Fibroblast of skin of right biceps (primary cell): Measurements from ENCODE around the gene PLEKHG2.

Experiments used
- DNase-seq: peaks from one replicate; pipeline ENCODE4 v3.0.0-alpha.2; 2013

Gene PLEKHG2

DNA sequence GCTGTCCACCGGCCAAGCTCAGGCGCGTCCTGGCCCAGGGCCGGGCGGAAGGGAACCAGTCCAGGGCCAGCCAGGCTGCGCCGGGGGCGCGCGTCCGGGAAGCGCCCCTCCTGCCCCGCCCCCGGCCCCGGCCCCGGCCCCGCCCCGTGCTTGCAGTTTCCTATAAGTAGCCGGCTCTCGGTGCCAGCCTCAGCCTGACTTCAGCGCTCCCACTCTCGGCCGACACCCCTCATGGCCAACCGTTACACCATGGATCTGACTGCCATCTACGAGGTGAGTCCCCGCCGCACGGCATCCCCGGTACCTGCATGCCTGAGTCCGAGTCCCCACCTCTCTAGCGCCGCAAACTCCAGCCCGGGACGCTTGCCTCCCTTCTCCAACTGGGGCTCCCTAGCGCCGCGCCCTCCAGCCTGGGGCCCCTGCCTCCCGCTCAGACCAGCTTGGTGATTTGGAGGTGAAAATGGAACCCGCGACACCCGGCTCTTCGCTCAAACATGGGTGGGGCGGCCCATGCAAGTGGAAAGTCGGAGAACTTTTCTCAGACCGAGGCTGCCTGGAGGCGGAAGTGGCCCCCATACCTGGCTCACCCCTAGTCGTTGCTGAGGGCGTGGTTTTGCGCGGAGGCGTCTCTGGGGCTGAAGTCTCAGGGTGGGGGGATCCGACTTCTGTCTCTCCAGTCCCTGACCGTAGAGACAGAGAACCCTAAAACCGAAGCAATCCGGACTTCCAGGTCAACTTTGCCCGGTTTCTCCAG is 5.6 kb upstream of the PLEKHG2 start, which contains the start of gene ZFP36:
Gene ZFP36, plus strand, starts transcription at position 192 of the 754 bp plus-strand sequence. Its CDS starts 58 bp downstream, at position 250.
- peak; percentile 83 for DNase-seq

DNA sequence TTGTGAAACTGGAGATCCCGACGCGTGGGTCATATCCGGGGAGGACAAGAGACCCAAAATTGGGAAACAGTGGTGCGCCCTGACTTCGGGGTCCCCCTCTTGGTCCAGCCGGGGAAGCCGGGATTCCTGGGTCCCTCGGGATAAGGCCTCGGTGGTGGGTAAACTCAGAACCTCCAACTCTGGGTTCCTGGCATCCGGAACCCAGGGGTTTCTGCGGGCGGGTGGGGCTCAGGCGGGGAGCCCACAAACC is 5.1 kb upstream of the PLEKHG2 start:
- DNase-seq: no peak

DNA sequence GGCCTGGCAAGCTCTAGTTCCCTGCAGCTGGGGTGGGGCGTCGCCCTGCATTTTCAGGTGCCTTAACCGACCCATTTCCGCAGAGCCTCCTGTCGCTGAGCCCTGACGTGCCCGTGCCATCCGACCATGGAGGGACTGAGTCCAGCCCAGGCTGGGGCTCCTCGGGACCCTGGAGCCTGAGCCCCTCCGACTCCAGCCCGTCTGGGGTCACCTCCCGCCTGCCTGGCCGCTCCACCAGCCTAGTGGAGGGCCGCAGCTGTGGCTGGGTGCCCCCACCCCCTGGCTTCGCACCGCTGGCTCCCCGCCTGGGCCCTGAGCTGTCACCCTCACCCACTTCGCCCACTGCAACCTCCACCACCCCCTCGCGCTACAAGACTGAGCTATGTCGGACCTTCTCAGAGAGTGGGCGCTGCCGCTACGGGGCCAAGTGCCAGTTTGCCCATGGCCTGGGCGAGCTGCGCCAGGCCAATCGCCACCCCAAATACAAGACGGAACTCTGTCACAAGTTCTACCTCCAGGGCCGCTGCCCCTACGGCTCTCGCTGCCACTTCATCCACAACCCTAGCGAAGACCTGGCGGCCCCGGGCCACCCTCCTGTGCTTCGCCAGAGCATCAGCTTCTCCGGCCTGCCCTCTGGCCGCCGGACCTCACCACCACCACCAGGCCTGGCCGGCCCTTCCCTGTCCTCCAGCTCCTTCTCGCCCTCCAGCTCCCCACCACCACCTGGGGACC is 4.6 kb upstream of the PLEKHG2 start:
- DNase-seq: no peak

DNA sequence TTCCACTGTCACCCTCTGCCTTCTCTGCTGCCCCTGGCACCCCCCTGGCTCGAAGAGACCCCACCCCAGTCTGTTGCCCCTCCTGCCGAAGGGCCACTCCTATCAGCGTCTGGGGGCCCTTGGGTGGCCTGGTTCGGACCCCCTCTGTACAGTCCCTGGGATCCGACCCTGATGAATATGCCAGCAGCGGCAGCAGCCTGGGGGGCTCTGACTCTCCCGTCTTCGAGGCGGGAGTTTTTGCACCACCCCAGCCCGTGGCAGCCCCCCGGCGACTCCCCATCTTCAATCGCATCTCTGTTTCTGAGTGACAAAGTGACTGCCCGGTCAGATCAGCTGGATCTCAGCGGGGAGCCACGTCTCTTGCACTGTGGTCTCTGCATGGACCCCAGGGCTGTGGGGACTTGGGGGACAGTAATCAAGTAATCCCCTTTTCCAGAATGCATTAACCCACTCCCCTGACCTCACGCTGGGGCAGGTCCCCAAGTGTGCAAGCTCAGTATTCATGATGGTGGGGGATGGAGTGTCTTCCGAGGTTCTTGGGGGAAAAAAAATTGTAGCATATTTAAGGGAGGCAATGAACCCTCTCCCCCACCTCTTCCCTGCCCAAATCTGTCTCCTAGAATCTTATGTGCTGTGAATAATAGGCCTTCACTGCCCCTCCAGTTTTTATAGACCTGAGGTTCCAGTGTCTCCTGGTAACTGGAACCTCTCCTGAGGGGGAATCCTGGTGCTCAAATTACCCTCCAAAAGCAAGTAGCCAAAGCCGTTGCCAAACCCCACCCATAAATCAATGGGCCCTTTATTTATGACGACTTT is 3.9 kb upstream of the PLEKHG2 start:
- DNase-seq: peak; percentile 40

DNA sequence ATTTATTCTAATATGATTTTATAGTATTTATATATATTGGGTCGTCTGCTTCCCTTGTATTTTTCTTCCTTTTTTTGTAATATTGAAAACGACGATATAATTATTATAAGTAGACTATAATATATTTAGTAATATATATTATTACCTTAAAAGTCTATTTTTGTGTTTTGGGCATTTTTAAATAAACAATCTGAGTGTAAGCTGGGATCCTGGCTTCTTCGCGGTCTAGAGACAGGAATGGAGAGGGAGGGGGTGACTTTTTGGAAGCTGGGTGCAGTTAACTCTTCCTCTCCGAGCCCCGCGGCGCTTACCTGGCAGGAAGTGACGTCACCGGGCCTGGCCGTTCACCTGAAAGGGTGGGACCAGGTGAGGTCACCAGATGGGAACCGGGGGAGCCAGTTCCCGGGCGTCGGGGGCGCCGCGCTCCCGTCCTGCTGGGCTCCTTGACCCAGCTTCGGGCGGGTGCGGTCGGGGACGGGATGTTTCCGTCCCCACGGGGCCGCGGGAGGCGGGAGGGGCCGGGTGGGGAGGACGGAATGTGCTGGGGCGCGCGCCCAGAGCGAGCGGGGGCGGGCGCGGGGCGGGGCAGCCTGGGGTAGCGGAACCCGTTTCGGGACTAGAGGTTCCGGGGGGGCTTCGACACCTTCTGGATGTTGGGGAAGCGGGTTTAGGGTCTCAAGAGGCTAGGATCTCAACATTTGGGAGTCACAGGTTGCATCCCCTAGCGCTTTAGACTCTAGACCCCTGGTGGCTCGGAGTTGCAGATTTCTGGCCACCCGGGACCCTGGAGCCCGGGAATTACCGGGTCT is 3.1 kb upstream of the PLEKHG2 start:
- DNase-seq: peak; percentile 73

DNA sequence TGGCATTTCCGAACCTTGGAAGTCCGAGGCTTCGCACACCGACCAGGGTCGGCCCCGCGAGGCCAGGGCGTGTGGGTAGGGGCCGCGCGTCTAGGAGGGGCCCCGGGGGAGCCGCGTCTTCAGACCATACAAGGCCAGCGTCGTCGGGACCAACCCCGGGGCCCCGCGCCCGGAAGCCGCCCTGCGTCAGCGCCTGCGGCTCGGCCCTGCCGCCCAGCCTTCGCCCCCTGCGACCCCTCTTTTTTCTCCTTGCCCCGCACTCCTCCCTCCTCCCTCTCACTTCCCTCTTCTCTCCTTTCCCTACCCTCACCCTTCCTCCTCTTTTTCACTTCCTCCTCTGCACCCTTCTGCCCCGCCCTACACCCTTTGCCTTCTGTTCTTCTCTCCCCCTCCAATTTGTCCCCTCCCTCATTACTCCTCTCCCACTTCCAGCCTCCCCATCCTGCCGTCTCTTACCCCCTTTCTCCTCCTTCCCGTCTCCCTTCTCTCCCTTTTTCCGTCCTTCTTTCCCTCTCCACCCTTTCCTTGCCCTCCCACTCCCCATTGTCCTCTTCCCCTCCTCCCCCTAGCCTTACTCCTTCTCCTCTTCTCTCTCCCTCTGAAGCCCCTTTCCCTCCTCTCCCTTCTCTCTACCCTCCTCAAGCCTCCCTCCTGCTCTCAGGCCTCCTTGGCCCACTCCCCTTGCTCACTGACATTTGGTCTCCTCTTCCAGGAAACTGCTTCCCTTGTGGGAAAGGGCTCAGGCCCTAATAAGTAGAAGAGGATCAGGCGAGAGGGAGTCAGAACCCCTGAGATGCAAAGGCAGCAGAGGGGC is 2.2 kb upstream of the PLEKHG2 start:
- peak; percentile 63 for DNase-seq

DNA sequence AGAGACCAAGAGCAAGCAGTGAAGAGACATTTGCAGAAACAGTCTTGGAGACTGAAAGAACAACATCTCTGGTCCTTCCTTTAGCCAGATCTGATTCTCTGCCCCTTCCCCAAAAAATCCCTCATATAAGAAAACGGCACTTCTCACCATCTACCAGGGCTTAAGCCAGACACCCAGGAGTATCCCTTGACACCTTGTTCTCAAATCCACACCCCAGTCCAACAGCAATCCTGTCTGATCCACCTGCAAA is 1.7 kb upstream of the PLEKHG2 start:
- no peak for DNase-seq

DNA sequence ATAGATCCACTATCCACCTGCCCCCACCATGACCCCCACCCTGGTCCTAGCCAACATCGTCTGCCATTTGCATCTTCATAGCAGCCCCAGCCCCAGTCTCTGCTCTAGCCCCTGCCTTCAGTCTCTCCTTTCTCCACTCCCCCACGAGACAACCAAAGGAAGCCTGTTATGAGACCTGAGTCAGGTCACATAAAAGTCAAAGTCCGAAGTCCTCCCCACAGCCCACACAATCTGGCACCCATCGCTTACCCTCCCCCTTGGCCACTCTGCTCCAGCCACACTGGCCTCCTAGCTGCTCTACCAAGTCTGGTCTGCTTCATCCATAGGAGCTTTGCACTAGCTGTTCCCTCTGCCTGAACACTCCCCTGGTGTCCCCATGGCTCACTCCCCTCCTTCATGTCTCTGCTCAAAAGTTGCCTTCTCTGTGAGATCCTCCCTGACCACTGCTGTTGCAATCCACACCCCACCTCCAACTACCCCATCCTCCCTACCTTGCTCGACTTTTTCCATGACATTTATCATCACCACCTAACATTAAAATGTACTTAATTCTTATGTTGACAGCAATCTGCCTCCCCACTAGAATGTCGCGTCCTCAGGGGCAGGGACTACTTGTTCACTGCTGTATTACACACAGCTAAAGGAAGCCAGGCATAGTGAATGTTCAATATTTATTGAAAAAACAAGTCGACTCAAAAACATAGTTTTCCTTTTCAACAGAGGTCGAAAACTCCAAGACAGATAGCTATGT is 1.2 kb upstream of the PLEKHG2 start:
- DNase-seq: peak; percentile 25

DNA sequence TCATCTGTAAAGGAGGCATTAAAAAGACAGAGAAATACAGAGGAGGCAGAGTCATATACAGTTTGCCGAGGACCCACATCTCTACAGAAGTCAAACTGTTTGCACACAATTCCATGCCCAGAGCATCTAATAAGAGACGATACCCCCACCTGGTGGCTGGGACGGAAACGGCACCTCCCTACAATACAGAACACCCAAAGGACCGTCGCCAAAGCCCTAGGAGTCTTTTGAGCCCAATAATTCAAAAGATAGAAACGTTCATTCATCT is 703 bp upstream of the PLEKHG2 start:
- DNase-seq: peak; percentile 91

DNA sequence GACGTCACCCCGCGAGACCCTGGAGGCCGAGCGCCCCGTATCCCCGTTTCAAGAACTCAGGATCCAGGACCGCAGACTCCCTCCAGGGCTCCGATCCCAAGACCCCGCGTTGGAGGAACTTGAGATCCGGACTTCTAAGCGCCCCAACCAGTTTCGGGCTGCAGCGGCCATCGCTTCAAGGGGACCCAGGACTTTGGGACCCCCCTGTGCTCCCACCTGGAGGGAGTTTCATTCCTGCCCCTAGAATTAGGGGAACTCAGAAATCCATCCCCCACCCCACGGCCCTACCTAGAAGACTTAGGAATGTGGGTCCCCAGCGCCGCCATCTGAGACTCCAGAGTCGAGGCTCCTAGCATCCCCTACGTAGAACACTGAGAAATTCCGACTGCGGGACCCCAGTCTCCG is 400 bp downstream of the PLEKHG2 start:
- no peak for DNase-seq

DNA sequence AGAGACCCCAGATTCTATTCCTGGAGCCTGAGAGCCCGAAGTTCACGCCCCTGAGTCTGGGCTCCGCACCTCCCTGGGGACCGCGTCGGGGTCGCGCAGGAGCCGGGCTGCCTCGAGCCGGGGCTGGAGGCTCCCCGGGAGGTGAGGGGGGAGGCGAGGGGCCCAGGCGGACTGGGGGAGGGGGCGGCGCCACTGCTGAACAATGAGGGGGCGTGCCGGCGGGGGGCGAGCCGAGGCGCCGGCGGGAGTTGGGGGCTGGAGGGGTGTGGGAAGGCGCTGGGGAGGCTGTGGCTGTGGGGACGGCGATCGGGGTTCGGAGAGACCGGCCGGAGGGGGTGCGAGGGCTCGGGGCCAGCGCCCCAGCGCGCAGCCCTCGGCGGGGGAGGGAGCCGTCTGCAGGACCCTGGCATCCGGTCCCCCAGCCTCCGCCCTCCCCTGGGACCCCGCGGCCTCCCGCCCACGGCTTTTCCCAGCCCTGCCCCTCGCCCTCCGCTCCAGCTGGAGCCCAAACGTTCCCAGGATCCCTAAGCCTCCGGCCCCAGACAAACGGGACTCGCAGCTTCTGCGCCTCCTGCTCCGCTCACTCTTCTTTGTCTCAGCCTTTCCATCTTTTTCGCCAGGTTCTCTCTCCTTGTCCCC is 922 bp downstream of the PLEKHG2 start:
- peak; percentile 75 for DNase-seq

DNA sequence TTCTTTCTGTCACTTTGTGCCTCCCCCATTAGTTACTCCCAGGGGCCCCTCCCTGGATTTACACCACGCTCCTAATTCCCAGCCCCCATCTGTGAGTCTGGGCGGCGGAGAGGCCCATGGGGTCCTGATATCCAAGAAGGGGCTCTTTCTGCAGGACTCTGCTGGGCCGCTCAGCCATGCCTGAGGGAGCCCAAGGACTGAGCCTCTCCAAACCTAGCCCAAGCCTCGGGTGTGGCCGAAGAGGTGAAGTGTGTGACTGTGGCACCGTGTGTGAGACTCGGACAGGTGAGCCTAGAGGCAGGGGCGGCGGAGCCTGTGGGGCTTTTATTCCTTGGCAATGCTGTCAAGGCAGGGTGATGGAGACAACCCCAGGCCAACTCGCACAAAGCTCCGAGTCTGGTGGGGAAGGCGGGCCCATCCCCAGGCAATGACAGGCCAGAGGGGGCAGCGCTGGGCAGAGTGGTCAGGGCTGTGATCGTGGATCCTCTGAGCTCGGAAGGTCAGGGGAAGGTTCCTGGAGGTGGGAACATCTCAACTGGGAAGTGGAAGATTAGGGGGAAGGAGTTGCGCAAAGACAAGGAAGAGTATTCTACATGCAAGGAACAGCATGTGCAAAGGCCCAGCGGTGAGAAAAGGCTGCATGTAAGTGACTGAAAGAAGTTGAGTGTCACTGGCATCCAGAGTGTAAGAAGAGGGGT is 1.6 kb downstream of the PLEKHG2 start:
- DNase-seq: no peak

DNA sequence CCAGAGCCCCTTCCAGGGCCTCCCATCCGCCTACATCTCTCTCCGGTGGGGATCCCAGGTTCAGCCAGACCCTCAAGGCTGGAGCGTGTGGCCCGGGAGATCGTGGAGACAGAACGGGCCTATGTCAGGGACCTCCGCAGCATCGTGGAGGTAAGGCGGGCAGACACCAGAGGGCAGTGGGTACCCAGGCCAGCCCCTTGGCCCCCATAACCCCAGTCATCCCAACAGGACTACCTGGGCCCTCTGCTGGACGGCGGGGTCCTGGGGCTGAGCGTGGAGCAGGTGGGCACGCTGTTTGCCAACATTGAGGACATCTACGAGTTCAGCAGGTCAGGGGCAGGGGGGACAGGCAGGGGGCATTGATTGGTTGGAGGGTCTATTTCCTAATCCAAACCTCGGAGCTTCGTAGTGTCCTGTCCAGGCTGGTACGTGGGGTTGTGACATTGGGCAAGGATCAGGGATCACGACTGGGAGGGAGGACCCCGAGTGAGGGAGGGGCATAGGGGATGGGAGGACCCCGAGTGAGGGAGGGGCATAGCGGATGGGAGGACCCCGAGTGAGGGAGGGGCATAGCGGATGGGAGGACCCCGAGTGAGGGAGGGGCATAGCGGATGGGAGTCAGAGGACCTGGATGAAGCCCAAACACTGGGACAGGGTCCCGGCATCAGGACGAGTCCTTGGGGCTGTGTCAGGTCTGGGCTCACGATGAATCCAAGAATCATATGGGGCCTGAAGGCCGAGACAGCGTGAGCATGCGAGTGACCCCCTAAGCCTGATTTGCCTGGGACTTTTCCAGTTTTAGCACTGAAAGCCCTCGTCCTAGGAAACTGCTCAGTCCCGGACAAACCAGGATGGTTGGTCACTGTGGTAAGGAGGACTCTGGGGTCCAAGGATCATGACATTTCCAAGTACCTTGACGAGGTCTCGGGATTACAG is 2.9 kb downstream of the PLEKHG2 start:
- no peak for DNase-seq

DNA sequence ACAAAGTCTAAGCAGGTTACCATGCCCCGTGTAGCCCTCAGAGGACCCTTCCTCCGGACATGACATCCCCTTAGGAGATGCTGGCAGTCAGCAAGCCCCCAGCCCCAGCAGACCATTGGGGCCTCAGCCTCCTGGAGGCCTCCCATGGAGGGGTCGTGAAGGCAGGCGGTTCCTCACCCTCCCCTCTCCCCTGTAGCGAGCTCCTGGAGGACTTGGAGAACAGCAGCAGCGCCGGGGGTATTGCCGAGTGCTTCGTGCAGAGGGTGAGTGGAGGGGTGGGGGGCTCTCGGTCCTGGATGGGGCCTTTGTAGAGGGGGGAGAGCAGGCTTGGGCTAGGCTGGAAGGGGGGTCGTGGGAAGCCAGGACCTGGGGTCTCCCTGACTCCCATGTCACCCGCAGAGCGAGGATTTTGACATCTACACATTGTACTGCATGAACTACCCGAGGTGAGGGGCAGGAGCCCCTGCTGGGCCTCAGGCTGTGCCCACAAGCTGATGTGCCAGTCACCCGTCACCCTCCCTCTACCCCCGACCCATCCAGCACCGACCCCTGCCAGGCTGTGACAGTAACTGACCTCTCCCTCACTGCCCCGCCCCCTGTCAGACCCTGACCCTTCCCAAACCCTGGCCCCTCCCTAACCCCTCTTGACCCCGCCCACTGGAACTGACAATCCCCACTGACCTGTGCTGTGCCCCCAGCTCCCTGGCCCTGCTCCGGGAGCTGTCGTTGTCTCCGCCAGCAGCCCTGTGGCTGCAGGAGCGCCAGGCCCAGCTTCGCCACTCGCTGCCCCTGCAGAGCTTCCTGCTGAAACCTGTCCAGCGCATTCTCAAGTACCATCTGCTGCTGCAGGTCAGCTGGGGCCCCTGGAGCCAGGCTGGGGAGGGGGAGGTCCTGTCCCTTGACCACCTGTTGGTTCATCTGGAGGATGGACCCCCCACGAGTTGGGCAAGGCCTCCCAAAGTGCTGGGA is 4.0 kb downstream of the PLEKHG2 start:
- no peak for DNase-seq

DNA sequence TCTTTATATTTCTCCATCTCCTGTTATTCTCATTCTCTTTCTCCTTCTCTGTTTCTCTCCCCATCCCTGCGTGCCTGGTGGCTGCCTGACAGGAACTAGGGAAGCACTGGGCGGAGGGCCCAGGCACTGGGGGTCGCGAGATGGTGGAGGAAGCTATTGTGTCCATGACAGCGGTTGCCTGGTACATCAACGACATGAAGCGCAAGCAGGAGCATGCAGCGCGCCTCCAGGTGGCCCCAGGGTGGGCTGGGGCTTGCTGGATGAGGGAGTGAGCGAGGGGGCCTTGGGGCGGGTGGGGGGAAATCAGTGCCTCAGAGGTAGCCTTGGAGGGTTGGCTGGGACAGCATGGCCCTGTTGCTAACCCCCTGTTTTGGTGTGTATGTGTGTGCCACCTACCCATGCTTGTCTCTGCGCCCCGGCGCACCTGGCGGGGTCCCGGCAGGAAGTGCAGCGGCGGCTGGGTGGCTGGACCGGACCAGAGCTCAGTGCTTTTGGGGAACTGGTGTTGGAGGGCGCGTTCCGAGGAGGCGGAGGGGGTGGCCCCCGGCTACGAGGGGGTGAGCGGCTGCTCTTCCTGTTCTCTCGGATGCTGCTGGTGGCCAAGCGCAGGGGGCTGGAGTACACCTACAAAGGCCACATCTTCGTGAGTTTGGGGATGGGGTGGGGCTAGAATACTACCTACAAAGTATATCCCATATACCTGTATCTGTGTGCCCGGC is 5.2 kb downstream of the PLEKHG2 start:
- no peak for DNase-seq

DNA sequence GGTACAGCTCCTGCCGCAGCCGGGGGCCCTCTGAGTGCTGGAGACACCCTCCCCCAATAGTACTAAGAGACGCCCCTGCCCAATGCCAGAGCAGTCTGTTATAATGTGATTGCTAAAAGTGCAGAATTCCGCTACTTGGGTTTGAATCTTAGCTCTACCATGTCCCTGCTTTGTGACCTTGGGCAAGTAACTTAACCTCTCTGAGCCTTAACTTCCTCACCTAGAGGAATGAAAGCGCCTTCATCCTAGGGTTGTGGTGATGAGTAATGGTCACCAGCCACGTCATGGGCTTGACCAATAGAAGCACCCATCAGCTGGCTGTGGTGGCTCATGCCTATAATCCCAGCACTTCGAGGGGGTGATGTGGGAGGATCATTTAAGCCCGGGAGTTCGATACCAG is 6.5 kb downstream of the PLEKHG2 start:
- DNase-seq: no peak

DNA sequence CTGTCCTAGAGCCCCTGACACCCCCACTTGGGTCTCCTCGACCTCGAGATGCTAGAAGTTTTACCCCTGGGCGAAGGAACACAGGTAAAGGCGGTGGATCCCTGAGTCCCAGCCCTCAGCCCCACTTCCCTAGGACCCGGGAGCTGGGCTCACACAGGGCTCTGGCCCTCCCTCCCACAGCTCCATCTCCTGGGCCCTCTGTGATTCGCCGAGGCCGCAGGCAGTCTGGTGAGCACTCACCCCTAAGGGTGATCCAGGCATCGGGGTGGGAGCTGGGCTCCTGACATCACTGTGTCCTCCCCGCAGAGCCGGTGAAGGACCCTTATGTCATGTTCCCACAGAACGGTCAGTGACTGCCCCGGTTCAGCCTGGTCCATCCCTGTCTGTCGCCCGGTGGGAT is 8.3 kb downstream of the PLEKHG2 start:
- no peak for DNase-seq

DNA sequence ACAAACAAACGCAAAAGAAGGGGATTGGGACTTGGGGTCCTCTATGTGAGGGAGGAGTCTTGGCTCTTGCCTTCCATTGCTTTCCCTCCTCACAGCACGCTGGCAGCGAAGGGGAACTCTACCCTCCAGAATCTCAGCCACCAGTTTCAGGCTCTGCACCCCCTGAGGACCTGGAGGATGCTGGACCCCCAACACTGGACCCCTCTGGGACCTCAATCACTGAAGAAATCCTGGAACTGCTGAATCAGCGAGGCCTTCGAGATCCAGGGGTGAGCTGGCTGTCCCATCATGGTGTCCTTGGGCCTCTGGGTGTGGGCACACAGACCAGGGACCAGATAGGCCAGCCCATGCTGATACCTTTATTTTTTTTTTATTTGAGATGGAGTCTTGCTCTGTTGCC is 9.6 kb downstream of the PLEKHG2 start:
- no peak for DNase-seq
